Glomerular endothelial cell (primary cell): ENCODE results near the gene SYNDIG1. TPM values are rescaled to one million over a fixed set of nuclear protein-coding genes. Genes with fewer than 3 reads are reported as not detected.

Experiments used
- DNase-seq: peaks from one replicate; pipeline ENCODE4 v3.0.0-alpha.2; 2011; ENCODE audit warnings: low read depth, low spot score; ENCODE audit errors: extremely low read depth
- total RNA-seq: library from RNA; depleted of rRNA; stranded (reverse); fragments of >200 nt; gene quantifications from 2 replicates; pipeline ENCODE4 v1.2.3, GENCODE V29; 2015

SYNDIG1 gene
- total RNA-seq, 1 donor from 2014 or later, result not detected

DNA sequence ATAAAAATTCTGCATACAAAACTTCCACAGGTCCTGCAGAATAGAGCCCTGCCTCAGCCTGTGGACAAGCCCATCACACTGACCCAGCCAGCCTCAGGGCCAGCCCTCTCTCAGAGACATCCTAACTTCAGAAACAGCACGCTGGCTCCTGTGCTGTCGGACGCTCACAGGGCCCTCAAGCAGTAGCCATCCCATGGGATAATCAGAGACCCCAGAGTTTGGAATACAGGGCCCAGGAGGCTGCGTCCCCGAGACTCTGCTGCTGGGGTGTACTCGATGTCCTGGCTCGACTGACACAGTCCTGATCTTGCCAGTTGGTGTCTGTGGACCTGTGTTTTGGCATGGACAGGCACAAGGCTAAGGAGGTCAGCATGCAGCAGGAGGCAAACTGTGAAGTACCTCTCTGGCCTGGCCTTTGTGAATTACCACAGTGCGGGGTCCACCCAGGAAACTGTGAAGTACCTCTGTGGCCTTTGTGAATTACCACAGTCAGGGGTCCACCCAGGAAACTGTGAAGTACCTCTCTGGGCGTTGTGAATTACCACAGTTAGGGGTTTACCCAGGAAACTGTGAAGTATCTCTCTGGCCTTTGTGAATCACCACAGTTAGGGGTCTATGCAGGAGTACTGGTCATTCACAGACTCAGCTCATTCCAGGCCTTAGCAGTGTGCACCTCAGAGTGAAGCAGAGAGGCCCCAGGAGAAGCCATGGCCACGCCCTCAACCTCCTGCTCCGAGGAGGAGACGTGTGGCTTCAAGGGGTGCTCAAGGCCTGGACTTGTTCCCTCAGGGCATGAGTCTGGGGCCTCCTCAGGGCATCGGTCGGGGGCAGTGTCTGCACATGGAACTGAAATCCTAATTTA, 212.4 kb downstream of the SYNDIG1 start:
- DNase-seq, result no peak

DNA sequence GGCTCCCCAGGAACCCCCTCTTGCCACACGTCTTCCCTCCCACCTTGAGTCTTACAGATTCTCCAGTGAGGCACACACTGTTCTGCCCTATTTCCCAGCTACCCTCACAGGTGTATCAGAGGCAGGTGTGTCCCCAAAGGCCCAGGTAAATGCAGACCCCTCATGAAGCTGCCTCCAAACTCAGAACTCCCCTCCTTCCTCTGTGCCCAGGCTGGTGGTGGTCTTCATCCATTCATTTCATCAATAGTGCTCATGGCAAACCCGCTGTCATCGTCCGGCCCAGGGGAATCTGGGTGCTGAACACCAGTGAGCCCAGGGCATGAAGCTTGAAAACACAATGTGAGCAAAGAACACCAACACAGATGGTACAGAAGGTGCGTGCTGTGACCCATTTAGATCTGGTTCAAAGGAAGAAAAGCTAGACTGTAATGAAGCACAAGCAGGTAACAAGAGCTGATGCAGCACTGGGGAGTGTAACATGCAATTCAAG, 213.1 kb downstream of the SYNDIG1 start:
- DNase-seq, result no peak

DNA sequence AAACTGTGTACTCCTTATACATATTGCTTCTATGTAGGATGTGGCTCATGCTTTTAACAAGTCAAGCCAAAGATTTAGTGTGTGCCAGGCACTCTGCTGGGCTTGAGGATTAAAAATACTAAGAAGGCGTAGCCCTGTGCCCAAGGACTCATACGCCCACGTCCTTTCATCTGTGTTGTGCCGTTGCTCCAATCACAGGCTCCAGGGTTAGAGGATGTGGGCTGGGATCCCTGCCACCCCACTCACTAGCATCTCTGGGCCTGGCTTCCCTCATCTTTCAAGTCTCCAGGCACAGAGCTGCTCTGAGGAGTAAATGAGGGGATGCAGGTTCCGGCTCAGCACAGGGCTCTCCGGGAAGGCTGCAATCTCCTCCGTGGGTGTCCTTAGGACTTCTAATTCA, 214.2 kb downstream of the SYNDIG1 start:
- no peak for DNase-seq

DNA sequence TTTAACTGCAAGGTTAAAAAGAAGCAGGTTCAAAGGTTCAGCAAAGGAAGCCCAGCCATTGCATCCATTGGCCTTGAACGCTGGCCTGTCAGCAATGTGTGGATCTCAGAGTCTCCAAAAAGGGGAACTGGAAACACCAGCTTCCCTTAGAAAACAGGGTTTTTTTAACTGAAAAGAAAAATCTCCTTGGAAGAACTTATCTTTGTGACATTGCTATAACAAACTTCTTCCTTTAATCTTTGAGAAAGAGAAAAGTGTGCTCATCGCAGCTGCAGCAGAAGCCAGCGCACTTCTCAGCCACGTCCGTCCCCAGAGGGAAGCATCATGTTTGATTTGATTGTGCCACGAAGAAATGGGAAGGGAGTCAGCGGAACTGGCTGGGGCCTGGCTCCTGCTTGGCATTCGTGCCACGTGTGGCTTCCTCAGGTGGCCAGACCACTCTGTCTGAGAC, 215.0 kb downstream of the SYNDIG1 start:
- no peak for DNase-seq

DNA sequence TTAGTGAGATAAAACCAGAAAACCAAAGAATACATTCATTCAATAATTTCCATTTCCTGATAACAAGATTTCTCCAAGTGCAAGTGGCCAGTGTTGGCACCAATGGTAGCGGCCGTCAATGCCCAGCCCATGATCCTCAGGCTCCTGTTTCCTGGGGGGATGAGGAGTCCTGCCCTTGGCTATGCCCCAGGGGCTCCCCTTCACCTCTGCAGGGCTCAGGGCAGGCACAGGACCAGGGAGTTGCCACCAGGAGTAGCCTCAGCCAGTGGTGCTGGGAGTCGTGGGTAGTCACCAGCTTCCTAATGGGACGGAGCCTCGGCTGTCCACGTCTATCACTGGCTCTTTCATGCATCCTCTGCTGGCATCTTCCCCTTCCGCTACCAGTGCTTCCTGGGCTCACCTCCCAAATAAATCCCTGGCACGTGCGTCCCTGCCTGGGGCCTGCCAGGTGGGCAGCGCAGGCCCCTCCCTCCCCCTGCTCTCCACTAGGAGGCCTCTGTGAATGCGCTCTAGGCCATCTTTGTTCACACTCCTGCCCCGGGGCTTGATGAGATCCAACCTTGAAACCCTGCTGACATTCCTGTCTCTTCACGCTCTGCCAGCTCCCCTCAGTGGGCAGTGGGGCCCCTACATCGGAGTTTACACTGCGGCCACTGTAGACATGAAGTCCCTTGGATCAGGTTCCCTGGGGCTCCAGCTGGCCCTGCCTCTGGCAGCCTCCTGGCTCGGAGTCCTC, 215.7 kb downstream of the SYNDIG1 start:
- DNase-seq, result no peak

DNA sequence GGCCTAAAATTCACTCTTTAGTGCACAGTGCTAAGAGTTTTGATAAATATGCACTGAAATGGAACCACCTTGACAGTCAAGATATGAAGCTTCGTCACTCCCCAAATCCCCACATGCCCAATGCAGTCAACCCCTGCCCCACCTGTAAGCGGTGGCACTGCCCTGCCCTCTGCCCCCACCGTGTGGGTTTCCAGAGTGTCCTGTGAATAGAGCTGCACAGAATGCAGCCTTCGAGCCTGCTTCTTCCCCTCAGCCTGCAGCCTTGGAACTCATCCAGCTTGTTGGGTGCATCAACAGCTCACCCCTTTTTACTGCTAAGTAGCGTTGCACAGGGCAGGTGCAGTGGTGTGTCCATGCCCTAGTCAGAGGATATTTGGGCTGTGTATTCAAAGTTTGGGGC, 216.3 kb downstream of the SYNDIG1 start:
- no peak for DNase-seq

DNA sequence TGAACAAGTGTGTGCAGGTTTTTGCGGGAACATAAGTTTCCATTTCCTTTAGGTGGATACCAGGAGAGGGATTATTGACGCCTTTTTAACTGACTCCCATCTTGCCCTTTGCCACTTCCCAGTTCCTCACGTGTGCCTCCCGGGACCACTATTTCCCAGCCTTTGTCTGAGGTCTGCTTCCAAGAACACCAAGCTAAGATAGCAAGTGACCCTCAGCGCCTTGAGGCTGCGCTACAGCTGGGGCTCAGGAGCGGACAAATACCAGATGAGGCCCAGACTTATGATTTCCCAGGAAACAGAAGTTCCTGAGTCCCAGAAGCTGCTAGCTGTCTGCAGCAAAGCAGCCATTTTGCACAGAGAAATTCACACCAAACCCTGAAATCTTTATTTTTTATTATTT, 216.7 kb downstream of the SYNDIG1 start:
- DNase-seq, result no peak

DNA sequence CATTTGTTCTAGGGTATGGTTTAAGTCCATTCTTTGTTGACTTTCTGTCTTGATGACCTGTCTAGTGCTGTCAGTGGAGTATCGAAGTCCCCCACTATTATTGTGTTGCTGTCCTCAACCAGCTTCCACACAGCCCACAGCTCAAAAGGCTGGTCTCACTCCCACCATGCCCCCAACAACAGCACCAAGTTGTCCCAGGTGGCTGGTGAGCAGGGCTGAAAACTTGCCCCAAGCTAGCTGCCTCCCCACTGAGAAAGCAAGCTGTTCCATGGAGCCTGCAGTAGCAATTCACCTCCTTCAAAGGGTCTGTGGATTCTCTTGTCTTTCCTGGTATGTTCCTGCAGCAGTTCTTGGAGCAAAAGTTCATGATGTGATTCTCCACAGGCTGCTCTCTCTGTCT, 221.0 kb downstream of the SYNDIG1 start:
- DNase-seq, result no peak

DNA sequence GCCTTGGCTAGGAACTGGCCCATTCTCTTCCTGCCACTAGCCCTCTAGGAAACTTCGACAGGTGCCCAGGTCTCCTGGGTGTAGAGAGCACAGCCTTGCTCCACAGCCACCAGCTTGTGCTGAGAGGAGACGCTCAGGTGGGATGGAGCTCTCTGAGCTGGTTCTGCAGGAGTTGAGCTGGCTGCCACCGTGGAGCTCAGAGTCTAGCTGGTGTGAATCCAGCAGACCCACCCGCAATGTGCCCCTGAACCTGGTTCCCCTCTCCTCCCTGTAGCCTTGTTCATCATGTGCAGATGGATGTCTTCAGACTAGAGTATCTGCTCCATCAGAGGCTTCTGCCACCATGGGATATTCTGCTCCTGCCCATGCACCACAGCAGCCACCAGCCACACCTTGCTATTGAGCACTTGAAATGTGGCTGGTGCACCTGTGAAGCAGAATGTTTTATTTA, 222.5 kb downstream of the SYNDIG1 start:
- no peak for DNase-seq

DNA sequence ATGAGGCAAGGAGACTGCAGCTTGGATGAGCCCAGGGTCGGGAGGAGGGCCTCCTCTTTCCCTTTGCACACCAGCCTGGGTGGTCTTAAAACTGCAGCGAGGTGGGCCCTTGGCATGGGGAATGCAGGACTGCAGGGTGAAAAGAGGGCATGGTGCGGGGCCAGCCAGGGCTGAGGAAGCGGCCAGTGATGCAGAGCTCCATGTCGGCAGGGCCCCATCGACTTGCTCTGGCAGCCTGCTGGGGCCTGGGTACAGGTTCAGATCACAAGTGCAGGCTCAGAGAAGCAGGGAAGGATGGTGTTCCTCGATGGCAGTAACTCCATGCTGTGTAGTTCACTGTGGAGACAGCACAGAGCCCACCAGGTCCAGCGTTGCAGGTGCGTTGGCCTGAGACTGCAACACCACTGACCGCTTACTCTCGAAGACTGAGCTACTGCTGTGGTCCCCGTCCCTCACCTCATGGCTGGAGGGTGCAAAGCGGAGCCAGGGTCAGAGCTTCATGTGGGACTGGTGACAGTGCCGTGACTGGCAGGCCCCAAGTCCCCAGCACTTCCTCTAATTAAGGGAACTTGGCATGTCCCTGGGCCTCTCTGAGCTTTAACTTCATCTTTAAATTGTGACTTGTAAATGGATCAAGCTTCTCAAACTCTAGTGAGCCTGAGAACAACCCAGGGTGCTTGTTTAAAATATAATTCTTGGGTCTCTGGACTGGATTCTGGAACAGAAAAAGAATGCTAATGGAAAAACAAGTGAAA, 223.2 kb downstream of the SYNDIG1 start:
- DNase-seq, result no peak

DNA sequence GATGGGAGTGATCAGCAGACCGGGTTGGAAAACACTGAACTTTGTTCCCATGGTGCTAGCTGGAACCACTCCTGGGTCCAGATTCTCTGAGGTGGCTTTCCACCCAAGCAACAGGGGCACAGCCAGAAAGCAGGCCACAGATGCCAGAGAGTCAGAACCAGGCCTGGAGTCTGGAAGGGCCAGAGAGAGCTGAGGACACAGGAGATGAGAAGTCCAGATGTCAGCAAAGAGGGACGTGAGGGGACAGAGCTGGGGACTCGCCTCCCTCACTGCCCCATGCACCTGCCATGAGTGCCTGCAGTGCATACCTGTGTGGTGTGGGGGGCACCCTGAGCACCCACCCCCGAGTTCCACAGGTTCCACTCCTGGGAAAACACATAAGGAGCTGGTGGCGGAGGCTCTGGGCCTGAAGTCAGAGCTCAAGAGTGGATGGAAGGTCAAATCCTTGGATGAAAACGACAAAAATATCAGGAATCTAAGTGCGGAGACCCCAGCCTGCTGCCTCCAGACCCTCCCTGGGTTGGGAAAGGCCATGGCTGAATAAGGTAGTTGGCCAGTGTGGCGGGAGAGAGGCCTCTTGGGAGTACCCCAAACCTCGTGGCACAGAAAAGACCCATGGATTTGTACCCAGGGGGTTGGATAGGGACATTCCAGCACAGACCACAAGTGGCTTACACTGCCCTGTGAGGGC, 224.2 kb downstream of the SYNDIG1 start:
- DNase-seq, result no peak

DNA sequence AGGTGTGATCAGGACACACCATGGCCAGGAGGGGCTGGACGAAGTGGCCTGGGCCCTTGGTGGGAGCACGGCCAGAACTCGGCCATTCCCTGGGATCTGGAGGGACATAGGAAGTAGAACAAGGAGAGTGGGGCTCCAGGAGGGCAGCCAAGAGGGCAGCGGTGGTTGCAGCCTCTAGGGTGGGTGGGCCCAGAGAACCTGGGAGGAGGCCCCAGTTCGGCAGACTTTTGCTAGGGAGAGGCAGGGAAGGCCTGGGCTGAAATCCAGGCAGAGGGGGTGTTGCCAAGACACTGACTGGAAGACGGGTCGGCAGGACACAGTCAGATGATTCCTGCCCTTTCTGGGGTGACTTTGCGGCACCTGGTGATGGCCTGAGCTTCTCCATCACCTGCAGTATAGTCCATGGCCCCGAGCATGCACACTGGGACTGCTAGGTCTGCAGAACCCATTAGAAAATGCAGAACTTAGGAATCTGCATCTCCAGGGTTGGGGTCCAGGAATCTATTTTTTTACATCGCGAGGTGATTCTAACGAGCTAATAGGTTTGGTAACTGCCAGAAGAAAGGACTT, 224.8 kb downstream of the SYNDIG1 start:
- DNase-seq, result no peak

DNA sequence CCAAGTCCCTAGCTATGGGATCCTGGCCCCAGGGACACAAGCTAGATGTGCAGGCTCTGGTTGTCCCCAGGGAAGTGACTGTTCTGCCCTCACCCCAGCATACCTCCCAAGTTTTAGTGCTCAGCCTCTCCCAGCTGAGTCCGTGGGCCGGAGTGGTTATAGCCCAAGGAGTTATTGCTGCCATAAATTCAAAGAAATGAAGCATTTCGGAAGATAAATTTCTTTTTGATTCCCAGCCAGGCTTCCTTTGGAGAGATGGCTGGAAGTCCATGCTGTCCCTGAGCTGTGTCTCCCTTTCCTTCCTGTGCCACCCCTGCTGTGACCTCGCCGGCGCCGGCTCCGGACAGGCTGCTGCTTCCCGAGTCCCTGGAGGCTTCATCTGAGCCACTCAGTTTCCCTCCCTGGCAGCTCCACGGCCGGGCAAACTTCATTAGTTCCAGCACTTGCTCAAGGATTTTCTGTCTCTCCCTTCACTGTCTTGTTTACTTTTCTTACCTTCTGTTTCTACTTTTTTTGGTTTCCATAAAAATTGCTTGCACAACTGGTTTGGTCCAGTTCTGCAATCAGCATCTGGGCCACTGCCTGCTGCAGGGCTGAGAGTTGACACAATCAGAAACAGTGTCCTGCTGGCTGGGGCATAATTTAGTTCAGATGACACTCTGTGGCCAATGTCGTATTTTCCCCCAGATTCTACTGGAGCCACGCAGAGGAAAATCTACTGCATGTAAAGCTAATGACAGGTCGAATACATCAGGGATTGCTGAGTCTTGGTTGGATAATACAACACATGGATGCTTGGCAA, 225.5 kb downstream of the SYNDIG1 start:
- DNase-seq, result no peak

DNA sequence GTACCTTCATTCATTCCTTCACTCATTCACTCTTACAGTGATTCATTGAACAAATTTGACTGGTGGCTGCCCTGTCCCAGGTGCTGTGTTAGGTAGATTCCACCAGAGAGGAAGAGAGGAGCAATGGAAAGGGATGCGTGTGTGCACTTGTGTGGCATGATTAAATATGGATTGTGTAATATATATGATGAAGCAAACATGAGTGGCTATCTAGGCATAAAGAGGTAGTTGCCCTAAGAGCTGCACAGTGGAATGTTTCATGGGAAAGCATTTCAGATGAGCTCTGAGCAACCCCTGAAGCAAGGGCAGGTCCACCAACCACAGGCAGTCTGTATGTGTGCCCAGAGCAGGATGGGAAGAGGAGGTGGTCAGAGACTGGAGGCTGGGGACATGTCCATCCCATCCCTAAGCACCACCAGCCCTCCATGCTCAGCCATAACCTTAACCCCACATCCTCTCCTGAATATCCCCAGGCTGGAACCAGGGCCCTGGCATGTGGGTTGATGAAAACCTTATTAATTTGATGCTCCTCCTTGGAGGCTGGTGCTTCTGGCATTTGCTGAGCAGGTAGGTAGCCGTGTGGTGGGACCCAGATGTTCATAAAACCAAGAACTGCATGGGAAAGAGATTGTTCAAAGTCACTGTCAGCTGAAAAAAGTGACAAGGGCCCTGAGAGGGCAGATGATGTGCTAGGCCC, 226.2 kb downstream of the SYNDIG1 start:
- no peak for DNase-seq

DNA sequence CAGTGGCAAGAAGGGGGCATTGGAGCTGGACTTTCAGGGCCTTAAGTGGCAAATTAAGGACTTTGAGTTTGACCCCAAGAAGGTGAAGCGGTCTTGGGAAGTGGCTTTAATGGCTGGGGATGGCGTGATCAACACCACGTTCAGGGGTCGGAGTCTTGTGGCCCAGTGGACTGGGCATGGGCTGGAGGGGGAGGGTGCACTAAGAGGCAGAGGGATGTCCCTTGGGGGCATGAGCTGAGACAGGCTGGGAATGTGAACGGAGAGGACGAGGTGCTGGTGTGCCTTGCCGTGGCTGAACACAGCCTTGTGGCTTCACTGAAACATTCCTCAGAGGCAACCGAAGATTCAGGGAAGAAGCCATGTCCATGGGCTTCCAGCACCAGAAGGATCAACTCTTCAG, 227.0 kb downstream of the SYNDIG1 start:
- no peak for DNase-seq

DNA sequence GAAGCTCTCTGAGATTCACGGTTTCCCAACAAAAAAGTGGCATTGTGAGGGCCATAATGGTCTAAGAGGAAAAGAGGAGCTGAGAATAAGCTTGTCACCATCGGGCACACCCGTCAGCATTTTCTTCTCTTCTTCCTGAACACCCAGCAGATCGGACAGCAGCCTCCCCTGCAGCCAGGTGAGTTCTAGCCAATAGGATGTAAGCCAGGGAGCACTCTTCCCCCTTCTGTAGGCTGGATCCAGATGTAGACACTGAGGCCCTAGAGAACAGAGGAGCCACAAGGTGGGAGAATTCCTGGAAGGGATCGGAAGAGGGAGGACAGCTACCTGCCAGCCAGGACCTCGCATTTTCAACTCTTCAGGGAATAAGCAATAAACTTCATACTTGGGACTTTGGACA, 228.0 kb downstream of the SYNDIG1 start:
- no peak for DNase-seq

DNA sequence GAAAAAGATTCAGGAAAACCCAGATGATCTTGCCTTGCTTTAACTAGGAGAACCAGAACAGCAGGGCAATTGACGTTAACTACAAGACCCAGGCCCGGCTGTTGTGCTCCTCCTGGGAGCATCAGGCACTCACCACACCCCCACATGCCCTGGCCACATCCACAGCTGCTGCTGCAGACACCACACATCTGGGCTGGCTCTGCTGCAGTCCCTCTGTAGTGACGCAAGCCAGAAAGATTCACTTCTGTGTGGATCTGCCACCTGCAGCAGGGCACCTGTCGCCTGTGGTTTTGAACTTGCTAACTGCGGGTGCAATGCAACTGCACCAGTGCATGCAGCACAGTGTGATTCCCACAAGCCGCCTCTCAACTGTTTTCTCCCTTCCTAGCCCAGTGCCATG, 228.8 kb downstream of the SYNDIG1 start:
- DNase-seq, result no peak

DNA sequence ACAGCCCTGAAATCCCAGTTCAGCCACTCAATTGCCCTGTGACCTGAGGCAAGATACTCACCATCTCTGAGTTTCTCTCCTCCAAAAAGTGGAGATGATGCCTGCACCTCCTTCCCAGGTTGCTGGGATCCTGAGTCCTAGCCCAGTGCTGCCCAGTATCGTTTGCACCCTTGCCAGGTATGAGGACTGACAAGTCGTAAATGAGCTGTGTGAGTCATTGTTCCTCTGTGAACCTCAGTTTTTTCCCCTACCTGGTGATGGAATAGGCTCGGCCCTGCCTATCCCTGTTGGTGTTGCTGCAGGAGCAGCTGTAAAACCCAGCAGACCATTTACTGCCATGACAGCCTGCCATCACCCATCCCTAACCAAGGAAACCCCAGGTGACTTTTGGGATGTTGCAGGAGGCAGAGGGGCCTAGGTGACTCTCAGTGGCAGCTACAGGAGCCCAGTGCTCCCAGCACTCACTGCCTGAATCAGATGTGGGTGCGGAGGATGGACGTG, 229.3 kb downstream of the SYNDIG1 start:
- no peak for DNase-seq
